ENCODE results near the gene CHMP3.

DNA sequence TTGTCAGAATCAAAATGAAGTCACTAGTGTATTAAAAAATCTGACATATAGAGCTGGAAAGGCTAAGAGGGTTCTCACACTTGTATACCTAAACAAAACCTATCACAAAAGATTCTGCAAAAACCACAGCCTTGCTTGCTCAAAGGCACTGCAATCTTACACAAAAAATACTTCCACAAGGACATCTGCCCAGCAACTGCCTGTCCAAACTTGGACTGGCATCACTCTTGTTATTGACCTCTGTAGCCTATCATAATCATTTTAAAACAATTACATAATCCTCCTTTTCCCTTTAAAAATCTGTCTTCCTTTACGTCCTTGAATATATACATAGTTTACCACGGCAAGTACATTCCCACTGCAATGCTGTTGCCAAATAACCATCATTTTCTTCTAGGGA lies 19.9 kb downstream of the CHMP3 start:
- no peak for TF ChIP-seq POLR2A (IDR thresholded peaks at IDR 0.05)
- TF ChIP-seq, protein P1, sequence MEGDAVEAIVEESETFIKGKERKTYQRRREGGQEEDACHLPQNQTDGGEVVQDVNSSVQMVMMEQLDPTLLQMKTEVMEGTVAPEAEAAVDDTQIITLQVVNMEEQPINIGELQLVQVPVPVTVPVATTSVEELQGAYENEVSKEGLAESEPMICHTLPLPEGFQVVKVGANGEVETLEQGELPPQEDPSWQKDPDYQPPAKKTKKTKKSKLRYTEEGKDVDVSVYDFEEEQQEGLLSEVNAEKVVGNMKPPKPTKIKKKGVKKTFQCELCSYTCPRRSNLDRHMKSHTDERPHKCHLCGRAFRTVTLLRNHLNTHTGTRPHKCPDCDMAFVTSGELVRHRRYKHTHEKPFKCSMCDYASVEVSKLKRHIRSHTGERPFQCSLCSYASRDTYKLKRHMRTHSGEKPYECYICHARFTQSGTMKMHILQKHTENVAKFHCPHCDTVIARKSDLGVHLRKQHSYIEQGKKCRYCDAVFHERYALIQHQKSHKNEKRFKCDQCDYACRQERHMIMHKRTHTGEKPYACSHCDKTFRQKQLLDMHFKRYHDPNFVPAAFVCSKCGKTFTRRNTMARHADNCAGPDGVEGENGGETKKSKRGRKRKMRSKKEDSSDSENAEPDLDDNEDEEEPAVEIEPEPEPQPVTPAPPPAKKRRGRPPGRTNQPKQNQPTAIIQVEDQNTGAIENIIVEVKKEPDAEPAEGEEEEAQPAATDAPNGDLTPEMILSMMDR (IDR thresholded peaks at IDR 0.05) = no peak
